ENCODE measurements around the gene DBR1. TPM values are rescaled to one million over a fixed set of nuclear protein-coding genes. Genes with fewer than 3 reads are reported as not detected.

DBR1 gene
- total and polyA plus RNA-seq, 2 of the 13 experiments (the other 11 are each of a cell fraction or from before 2014, with no cell fraction given), result 6.4 to 16.7 TPM

DNA sequence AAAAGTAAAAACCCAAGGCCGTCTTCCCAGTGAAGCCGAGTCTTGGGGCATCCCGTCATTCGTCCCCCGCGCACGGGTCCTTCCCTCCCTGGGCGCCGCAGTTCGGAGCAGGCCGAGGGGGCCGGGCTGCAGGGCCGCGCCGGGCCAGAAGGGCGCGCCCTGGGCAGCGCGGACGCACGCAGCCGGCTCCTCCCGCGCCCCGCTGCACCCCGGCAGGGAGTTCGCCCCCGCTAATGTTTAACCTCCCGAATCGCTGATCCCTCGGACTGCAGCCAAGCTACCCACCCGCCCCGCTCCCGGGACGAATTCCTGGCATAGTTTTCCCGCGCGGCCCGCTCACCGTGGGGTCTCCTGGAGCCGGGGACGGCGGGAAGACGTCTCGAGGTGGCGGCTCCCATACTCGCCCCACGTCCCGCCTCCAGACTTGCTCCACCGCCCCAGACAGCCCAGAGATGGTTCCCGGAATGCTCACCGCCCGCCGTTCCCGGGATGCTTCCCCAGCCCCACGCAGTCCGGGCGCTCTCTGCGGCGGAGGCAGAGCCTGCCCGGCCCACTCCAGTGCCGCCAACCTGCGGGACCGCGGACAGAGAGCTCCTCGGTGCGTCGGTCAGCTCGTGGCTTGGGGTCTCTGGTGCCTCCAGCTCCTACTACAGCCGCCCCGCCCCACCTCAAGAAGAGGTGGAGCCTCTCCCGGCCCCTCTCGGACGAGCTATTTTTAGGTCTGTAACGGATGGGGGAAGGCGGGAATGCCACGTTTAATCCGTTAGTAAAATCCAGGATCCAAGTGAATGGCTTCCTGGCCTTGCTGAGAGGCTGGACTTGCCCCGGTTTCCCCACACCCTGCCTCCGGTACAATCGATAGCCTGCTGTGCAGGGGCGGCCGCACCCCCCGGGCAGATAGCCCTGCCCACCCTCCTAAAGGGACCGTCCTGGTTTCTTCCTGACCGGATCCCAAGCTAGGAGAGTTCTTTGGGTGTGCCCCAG, 59.4 kb downstream of the DBR1 start, which contains the start of gene DZIP1L (continued):
- TF ChIP-seq ZNF354B (CRISPR knock-in tag; IDR thresholded peaks at IDR 0.05) (no peak), ZNF225 (CRISPR knock-in tag; IDR thresholded peaks at IDR 0.05) (no peak), RBM39 (IDR thresholded peaks at IDR 0.05; ENCODE audit: low read depth, low read length, poor library complexity, severe bottlenecking) (no peak), MXI1 (IDR thresholded peaks at IDR 0.05; ENCODE audit: borderline replicate concordance, low read depth, low read length) (no peak), RAD21 (CRISPR knock-in tag; IDR thresholded peaks at IDR 0.05) (peak; percentile 48), ZBTB20 (CRISPR knock-in tag; IDR thresholded peaks at IDR 0.05; ENCODE audit: borderline replicate concordance, low read depth) (no peak), PHF8 (CRISPR knock-in tag; IDR thresholded peaks at IDR 0.05) (peak; percentile 48), AGO1 (IDR thresholded peaks at IDR 0.05; ENCODE audit: low read depth, low read length, poor library complexity, severe bottlenecking) (no peak), KLF11 (CRISPR knock-in tag; IDR thresholded peaks at IDR 0.05) (no peak), TCF7 (IDR thresholded peaks at IDR 0.05; ENCODE audit: low read depth) (no peak), DMTF1 (CRISPR knock-in tag; IDR thresholded peaks at IDR 0.05) (no peak), FOSL1 (CRISPR knock-in tag; IDR thresholded peaks at IDR 0.05; ENCODE audit: borderline replicate concordance) (no peak), ARID2 (CRISPR knock-in tag; IDR thresholded peaks at IDR 0.05; ENCODE audit: borderline replicate concordance) (no peak), SP2 (CRISPR knock-in tag; IDR thresholded peaks at IDR 0.05) (no peak), ZNF430 (CRISPR knock-in tag; IDR thresholded peaks at IDR 0.05) (no peak), KLF13 (CRISPR knock-in tag; IDR thresholded peaks at IDR 0.05) (no peak), SIN3A (IDR thresholded peaks at IDR 0.05; ENCODE audit: borderline replicate concordance, low read depth, low read length) (no peak; the same call in 1 of the 2 replicates), KLF15 (CRISPR knock-in tag; IDR thresholded peaks at IDR 0.05; ENCODE audit: borderline replicate concordance) (peak; percentile 65; the same call in 1 of the 2 replicates), KMT2A (CRISPR knock-in tag; IDR thresholded peaks at IDR 0.05) (peak; percentile 24; the same call in 1 of the 2 replicates), CEBPB (IDR thresholded peaks at IDR 0.05; ENCODE audit: borderline replicate concordance, low read depth, low read length) (no peak), POLR2AphosphoS5 (IDR thresholded peaks at IDR 0.05; ENCODE audit: low read depth, low read length) (no peak), CTCF (CRISPR knock-in tag; IDR thresholded peaks at IDR 0.05) (peak; percentile 58; the same call in 1 of the 2 replicates), MTF2 (CRISPR knock-in tag; IDR thresholded peaks at IDR 0.05; ENCODE audit: borderline replicate concordance) (no peak; the same call in 1 of the 2 replicates), ISX (CRISPR knock-in tag; conservative IDR thresholded peaks at IDR 0.05) (no peak), PAWR (CRISPR knock-in tag; IDR thresholded peaks at IDR 0.05; ENCODE audit: borderline replicate concordance) (no peak), KLF16 (CRISPR knock-in tag; IDR thresholded peaks at IDR 0.05) (no peak)
